ENCODE results near the gene TMEM250.

TMEM250 gene

DNA sequence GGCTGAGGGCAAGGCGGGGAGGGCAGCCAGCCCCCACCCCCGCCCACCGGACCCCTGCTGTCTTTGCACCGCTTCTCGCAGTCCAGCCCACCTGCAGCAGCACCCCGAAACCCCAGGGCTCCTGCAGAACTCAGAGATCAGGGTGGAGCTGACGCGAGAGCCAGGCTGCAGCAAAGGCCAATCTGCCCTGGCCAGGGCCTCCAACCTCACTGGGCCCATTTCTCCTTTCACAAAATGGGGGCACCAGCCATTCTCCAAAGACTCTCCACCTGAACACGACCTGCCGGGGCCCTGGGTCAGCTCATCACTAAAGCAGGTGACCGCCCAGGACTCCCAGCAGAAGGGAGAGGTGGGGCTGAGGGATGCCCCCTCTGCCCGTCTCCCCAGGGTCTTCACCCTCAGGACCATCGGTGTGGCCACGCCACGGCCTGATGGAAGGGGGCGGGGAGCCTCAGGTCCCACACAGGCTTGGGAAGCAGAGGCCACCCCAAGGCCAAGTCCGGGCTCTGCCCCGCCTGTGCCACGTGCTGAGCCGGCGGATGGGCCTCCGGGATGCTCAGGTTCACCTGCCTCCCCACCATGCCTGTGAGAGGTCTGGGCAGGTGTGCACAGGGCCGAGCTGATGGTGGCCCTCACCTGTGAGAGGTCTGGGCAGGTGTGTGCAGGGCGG is 36.7 kb downstream of the TMEM250 start:
- ATAC-seq = no peak

DNA sequence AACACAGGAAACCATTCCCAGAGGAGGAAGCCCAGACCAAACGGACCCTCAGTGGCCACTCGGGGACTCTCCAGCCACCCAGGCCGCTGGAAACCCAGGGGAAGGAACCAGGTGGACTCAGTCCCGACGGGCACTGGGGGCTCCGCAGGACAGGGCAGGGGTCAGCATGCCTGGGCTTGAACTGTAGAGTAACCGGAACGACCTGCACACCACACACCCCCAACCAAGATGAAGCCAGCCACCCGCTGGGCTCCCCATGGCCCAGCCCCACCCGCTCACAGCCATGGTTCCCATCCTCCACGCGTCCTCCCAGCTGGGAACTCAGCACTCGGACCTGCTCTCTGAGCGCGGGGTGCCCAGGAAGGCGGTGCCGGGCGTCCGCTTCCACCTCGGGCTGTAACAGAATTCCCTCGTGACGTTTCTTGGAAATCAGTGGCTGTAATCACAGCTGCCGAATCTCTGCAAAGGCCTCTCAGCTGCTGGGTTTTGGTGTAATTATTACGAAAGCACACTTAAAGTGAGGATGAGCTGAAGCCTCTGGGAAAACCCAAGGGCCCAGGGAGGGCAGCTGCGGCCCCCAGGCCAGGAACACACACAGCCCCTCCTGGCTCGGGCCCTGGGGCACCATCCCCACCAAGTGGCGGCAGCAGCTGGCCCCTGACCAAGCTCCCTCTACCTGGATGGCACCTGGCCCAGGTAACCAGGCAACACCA is 37.4 kb downstream of the TMEM250 start:
- ATAC-seq = no peak

DNA sequence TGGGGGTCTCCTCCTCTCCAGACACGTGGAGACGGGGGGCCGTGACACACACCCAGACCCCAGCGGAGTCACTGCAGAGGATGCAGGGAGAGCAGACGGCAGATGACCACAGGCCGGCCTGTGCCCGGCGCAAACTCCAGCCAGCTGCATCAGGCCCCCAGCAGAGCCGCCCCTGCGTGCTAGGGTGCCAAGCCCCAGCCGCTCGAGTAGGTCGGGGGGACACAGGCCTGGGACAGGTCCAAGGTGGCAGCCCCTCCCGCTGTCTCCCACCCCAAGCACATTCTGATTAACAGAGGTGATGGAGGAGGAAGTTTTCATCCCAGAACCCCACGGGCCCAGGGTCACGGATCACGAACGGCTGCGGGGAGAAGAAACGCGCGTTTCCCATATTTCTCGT is 38.0 kb downstream of the TMEM250 start:
- no peak for ATAC-seq

DNA sequence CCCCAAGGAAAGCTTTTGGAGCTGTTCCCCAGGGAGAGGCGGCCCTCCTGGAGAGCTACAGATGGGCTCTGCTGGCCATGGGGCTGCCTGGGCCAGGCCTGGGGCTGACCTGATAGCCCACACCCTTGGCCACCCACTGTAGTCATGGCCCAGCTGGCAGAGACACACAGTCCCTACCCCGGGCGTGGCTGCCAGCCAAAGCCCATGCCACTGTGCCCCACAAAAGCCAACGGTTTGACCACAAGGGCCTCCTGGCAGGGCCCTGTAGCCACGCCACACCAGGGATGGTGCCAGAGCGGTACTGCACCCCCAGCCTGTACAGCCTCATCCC is 38.8 kb downstream of the TMEM250 start:
- no peak for ATAC-seq

DNA sequence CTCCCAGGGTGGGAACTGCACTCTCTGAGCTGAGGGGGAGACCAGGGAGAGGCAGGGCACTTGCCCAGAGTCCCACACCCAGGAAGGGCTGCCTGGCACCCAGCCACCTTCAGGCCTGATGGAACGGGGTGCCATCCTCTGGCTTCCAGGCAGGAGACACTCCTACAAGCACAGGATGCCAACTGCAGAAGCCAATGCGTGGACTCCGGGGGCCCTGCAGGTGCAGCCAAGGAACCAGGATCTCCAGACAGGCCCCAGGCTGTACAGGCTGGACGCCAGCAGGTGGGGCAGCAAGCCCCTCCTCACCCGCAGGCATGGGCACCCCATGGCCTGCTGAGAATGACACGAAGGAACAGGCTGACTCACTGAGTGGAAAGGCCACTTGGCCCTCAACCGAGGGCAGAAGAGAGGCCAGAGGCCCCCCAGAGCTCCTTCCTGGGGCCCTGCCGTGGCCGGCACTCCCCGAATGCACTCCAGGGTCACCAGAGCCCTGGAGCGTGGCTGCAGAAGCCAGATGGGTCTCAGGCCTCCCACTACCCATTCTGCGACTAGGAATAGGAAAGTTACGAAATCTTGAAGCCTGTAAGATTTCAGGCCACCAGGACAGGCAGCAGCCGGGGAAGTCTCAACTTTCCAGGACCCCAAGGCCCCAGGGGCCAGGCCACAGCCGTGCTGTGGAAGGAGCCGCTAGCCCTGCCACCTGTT is 39.3 kb downstream of the TMEM250 start:
- no peak for ATAC-seq

DNA sequence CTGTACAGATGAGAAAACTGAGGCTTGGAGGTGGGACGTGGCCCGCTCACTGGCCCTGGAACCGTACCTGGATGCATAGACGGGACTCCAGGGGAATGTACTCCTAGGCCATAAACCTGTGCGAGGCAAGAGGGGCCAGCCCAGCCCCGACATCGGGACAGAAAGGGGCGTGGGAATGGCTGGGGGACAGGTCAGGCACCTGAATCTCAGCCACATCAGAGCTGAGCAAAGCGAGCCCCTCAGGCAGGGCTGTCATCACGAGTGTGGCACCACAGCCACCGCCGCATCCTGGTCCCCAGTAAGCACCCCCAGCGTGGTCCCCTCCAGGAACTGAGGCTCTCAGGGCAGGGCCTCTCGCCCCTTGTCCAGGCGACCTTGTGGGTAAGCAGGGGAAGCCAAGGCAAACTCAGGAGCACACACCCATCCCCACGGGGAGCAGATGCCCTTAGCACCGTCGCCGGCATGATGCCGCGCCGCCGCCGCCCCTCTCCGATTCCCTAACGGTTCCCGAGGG is 40.1 kb downstream of the TMEM250 start:
- ATAC-seq = no peak

DNA sequence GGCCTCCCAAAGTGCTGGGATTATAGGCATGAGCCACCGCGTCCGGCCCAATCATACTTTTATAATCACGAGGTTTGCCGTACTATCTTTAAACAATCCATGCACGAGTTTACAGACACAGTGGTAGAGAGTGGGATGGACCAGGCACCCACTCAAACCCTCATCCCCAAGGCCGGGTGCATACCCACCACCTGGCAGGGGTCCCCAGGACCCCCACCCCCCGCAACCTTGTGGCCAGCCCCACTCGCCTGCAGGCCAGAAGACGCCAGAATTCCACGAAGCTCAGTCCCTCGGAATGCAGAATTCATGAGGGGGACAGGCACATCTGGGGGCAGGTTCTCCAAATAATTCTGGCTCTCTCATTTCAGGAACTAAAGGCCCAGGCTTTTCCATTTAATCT is 40.7 kb downstream of the TMEM250 start:
- no peak for ATAC-seq

DNA sequence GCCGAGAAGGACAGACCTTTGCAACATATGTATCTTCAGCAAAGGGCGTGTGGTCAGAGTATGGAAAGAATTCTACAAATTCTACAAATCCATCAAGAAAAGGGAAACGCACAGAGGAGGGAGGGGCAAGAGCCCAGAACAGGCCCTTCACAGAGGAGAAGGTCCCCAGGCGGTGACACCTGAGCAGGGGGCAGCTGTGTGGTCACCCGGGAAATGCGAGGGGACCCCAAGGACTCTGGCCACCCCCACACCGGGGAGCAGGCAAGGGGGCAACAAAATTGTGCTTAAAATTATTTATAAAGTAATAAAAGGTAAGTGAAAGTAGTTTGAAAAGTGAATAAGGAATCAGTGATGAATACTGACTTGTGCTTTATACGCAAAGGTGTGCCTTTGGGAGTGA is 41.2 kb downstream of the TMEM250 start:
- no peak for ATAC-seq

DNA sequence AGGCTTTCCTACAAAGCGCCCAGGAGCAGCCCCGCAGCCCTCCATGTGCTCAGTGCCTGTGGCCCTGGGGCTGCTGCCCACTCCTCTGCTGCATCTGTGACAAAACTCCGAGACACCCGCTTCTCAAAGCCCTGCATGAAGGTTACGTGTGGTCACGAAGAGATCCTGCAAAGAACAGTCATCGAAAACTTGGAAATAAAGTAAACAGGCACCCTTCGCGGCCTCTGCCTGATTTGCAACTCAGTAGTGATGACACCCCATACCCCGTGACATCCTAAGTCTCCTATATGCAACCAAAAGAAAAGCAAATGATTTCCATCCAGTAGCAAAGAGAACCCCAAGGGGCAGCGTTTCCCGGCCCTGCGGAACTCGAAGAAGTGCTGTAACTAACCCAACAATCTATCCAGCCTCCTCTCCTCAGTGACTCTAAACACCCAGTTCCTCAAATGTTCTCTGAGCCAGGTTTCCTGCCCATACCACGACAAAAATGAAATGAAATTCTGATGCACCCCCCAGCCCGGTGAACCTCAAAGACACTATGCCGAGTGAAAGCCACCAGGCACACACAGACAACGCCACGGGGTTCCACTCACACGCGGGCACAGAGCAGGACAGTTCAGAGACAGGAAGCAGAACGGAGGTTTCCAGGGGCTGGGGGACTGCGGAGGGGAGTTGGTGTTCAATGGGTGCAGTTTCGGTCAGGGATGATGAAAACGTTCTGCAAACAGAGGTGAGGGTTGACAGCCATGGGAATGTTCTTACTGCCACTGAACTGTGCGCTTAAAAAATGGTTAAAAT is 42.6 kb downstream of the TMEM250 start:
- no peak for ATAC-seq

DNA sequence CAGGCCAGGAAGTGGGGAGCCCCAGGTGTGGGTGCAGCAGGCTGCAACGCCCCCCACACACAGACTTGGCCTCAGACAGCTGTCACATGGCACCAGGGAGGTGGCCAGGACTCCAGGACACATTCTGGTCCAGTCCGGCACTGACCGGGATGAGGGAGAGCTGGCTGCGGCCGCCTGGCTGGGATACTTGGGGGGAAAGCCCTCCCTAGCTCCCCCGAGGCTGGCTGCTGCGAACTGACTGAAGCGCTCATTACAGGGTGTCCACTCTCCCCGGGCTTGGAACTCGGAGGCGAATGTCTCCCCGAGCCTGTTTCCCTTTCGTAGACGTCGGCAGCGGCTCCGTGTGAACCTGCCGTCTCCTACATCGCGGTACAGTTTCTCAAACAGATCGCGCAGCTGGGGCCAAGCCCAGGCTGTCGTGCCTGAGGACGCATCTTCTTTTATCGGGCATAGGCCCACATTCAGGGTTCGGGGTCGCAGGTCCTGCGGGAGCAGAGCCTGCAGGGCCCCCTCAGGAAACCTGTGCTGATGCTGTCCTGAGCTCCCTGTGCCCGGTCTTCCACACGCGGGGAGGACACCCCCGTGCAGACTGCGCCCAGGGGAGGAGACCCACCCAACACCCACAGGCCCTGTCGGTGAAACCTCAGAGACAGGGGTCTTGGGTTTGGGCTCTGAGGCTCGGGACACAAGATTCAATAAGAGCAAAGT is 43.4 kb downstream of the TMEM250 start:
- no peak for ATAC-seq

DNA sequence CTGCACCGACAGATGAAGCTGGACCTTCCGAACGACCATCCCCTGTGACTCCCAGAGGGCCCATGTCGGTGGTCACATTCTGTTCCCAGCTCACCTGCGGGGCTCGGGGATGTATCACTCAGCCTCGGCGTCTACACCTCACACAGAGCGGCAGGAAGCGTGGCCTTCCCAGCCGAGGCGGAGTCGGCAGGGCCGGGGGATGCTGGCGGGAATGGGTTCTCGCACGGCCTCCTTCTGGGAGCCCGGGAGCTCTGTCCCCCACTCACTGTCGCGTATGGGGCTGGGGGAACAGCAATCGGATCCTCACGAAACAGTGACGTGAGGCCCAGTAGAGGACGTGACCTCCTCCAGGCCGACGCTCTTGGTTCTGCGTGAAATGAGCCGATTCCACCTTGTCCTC is 44.0 kb downstream of the TMEM250 start:
- no peak for ATAC-seq
